OCI-LY1 (cell line): Measurements from ENCODE around the gene KIAA0232.

Experiments
- EZH2 ChIP-seq: fragments of 200-600 bp; sonication (generic), shearing (Covaris generic); IDR thresholded peaks from 2 replicates; pipeline ENCODE4 v1.8.0; 2017; ENCODE audit warnings: borderline replicate concordance, mixed run types, mild to moderate bottlenecking, antibody characterized with exemption, low read length, moderate library complexity, mixed read lengths
- TF ChIP-seq, protein P1 (sequence below): fragments of 200-600 bp; sonication (generic), shearing (Covaris generic); IDR thresholded peaks from 2 replicates; pipeline ENCODE4 v1.5.1; 2017; ENCODE audit warnings: mild to moderate bottlenecking, antibody characterized with exemption, low read length, moderate library complexity, mixed read lengths

DNA sequence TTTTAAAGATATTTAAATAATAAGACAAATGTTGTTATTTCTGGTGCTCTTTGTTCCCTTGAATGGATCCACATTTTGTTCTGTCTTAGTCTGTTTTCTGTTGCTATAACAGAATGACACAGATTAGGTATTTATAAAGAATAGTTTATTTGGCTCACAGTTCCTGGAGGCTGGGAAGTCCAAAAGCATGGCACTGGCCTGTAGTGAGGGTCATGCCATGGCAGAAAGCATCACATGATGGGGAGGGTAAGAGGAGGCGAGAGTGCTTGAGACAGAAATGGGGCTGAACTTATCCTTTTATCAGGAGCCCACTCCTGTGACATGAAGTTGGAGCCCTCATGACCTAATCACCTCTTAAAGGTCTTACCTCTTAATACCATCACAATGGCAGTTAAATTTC, 38.2 kb downstream of the KIAA0232 start:
- TF ChIP-seq, protein P1, sequence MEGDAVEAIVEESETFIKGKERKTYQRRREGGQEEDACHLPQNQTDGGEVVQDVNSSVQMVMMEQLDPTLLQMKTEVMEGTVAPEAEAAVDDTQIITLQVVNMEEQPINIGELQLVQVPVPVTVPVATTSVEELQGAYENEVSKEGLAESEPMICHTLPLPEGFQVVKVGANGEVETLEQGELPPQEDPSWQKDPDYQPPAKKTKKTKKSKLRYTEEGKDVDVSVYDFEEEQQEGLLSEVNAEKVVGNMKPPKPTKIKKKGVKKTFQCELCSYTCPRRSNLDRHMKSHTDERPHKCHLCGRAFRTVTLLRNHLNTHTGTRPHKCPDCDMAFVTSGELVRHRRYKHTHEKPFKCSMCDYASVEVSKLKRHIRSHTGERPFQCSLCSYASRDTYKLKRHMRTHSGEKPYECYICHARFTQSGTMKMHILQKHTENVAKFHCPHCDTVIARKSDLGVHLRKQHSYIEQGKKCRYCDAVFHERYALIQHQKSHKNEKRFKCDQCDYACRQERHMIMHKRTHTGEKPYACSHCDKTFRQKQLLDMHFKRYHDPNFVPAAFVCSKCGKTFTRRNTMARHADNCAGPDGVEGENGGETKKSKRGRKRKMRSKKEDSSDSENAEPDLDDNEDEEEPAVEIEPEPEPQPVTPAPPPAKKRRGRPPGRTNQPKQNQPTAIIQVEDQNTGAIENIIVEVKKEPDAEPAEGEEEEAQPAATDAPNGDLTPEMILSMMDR = no peak
- no peak for TF ChIP-seq EZH2
